ENCODE results near the gene NTM.

Gene NTM

DNA sequence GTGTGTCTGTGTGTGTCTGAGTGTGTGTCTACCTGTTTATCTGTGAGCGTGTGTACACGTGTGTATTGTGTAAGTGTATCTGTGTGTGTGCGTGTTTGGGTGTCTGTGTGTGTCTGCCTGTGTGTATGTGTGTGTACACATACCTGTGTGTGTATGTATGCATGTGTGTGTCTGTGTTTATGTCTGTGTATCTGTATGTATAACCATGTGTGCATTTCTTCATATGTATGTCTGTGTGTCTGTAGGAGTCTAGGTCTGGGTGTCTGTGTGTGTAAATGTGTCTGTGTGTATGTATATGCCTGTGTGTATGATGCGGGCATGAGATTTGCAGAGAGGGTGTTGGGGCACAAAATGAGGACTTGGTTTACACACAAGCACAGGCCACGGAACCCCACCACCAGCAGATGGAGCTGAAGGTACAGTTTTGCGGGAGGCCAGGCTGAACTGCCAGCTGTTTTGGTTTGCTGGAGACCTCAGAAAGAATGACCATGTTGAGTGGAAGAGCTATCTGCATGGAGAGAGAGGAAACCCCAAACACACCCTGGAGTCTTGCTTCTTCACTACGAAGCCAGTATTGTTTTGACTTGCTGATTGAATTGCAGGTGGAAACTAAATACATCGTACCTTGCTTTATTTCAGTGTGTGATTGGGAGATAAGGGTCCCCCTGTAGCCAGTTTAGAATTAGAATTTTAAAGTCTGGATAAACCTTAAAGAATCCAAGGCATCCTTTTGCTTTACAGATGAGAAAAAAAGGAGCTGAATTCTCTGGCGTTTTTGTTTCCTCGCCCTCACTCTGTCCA lies 497.2 kb downstream of the NTM start:
- peak; percentile 87 for DNase-seq (ENCODE audit: low read depth)

DNA sequence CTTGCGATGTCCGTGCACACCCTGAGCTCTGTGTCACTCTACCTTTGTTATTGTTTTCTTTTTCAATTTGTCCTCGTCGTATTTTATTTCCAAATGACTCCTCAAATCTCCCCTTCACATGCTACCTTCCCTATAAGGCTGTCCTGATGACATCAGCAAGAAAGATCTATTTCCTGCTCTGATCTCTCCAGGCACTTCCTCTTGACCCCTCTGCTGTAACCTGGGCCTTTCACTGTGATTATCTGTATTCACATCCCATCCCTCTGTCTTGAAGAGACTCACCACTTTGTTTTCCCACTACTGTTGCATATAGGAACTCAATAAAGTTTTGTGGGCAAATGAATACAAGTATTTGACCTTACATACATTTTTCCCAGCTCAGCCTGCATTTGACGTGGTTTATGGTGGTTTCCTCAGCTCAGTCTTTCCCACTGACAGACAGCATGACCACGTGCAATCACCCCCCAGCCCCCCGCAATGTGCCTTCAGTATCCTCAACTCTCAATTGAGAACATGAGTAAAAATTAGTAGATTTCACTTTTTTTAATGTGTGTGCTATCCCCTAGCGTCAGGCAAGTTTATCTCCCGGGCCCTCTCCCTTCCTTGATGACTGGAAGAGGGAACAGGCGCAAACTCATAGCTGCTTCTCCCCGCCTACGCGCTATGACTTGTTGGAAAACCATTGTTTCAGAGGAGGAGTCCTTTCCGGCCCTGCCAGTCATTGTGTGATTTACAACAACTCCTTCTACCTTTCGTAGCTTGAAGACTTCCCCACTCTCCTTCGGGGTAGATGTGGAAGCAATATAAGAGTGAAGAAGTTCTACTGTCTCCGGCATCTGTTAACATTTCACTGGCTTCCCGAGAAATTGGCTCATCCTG lies 498.5 kb downstream of the NTM start:
- DNase-seq (ENCODE audit: low read depth): no peak

DNA sequence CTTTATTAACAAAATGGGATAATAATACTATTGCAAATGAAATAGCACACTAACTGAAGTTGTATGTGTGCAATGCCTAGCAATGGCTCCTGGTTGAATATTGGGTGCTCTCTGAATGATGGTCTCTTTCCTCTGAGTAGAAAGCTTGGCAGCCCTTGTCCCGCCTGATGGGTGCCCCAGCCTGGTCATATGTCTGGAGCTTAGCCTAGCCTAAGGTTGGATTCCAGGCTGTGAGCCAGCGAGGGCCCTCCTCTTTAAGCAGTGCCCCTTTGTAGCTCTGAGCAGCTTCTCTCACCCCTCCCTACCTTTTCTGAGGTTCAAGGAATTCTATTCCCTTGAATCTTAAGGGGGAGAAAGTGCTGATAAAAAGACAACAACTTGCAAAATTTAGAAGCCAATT lies 499.9 kb downstream of the NTM start:
- no peak for DNase-seq (ENCODE audit: low read depth)

DNA sequence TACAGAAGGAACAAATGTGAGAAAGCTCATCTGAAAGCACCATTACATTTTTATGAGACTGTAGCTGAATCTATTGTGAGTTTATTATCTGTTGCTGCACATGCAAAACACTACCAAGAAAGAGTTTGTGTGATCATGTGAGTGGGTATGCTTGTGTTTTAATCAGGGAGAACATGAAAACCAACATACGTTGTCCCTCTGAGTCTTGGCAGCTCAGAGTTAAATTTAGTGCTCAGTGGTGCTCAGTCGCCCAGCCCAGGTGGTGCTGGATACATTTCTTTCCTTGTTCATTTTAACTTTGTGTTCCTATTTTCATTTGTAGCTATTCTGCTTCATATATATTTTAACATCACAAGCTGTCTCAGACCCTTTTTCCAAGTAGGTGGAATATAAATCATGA lies 500.6 kb downstream of the NTM start:
- no peak for DNase-seq (ENCODE audit: low read depth)

DNA sequence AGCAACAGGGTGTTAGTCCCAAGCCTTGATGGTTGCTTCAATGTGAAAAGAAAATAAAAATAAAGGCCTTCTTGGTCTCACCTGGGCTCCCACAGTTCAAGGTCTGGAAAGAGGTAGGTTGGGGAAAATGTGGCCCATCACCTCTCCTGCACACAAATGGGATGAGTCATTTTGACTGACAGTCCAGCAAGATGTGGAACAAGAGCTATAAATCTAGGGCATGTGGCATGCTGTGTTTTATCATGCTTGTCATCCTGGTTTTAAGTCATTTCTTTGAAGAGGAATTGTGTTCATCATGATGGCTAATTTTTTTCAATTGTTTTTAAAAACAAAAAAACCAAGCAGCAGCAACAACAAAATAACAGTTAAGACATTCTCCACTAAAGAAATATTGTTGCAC lies 503.7 kb downstream of the NTM start:
- no peak for DNase-seq (ENCODE audit: low read depth)

DNA sequence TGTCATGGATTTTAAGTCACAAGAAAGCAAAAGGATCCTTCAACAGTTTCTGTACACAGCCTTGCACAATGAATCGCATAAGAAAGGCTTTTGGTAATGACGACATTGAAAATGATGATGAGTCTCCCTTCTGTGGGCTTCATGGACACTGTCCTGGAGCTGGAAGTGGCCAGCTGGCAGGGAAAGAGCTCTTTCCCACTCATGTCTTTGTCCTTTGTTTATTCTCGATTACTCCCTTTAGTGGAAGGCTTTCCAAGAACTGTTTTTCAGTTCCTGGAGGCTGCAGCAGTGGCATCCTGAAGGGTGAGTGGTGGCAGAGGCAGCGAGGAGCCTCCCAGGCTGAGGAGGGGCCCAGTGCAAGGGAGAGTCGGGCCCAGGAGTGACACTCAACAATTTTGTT lies 505.2 kb downstream of the NTM start:
- no peak for DNase-seq (ENCODE audit: low read depth)

DNA sequence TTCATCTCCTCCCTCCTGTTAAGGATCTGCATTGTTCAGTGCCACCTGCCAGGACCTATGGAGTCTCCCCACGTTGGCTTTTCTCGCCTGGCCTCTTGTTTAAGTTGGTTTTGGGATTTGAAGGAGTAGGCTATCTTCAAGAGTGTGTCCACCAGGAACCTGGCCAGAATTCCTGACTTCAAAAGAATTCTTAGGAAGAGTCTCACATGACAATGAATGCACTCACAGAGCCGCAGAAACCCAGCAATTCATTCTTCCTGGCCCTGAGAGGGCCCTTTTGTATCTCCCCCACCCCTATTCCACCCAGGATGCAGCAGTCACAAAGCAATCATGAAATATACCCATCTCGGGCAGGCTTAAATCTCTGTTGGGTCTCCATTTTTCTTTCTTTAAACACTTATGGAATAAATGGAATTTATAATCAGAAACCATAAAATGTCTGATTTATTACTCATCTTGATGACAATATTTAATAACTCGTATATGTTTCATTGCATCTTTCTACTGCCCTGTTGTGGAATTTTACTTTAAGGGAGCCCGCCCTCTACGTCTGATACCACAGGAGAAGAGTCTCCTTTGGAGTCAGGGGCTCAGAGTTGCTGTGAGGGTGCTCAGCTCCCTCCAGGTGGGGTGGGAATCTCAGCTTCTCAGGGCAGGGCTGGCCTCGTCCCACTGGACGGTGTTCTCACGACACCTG lies 507.0 kb downstream of the NTM start:
- no peak for DNase-seq (ENCODE audit: low read depth)

DNA sequence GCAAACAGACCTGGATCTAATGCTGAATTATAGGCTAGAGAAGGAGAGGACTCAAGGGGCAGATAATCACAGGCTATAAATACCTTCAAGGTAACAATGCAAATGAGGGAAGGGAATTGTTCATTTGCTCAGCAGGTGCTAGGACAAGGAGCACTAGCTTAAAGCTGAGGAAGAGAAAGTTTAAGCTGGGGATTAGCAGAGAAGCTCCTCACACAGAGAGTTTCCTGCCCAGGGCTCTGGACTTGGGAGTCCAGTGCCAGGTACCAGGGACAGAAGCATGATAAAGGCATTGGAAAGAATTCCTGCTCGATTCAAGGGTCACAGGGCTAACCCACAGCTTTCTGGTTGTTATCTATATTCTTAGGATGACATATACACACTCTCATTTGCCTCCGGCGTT lies 509.9 kb downstream of the NTM start:
- no peak for DNase-seq (ENCODE audit: low read depth)

DNA sequence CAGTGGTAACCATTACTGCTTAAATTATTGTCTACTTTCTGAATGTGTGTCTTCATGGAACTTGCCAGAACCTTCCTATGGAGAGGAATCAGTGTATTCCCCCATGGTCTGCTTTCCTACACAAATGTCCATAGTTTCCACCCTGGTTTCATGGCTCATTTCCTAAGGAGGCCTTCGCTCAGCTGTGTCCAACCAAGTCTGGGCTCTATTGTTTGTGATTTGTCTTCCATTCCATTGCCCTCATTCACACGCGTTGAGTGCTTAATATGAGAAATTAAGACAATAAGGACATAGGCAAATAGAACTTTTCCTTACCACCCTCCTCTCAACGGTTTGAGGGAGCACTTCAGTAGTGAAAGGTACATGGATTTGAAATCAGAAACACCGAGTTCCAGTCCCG lies 510.6 kb downstream of the NTM start:
- DNase-seq (ENCODE audit: low read depth): no peak

DNA sequence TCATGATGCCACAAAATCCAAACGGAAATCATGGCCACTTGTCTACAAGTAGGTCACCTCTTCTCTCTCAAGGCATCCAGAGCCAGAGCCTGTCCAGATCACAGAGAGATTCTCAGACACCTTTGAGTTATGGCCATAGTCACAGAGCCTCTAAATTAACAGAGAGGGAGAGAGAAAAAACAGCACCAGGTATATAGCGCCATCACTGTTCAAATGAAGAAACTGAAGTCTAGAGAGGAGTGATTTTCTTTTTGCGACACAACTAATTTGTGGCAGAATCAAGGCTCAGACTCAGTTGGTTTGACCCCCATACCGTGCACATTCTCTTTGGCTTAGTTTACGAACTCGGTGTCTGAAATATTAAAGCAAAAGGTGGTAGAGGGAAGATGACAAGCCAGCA lies 512.9 kb downstream of the NTM start:
- DNase-seq (ENCODE audit: low read depth): no peak

DNA sequence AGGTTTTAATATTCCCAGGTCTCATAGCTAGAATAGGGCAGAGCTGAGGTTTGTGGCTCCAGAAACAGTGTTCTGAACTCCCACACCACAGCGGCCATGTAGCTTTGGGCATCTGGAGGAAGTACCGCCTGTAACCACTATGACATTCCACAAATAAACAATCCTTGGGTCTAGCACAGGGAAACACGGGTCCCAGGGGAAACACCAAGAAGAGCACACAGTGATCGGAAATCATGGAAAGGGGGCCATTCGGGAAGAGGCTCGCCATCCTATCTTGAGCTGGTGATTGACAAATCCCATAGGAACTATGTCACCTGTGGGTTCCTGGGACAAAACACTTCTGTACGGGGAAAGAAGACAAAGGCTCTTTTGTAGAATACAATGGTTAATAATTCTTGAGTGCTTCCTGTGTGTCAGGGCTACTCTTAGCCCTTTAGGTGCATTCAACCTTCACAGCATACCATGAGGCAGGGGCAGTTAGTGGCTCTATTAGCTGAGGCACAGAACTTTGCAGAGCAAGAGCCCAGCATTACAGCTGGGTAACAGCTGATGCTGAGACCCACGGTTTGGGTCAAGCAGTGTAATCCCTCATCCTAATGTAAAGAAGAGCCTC lies 514.2 kb downstream of the NTM start:
- DNase-seq (ENCODE audit: low read depth): peak; percentile 16

DNA sequence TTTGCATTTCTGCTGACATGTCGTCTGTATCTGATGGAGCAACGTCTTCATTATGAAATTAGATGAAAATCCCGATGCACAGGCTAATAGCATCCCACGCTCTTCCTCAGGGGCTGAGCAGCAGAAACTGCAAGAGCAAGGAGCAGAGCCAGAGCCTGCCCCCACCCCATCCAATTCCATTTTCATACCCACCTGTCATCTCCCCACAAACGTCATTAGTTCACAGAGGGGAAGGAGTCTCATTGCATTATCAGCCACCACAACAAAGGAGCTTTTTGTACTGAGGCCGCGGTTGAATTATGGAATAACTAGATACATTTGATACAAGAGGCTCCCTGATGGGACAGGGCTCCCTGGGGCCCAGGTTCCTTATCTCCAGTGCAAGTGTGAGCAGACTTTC lies 515.0 kb downstream of the NTM start:
- no peak for DNase-seq (ENCODE audit: low read depth)

DNA sequence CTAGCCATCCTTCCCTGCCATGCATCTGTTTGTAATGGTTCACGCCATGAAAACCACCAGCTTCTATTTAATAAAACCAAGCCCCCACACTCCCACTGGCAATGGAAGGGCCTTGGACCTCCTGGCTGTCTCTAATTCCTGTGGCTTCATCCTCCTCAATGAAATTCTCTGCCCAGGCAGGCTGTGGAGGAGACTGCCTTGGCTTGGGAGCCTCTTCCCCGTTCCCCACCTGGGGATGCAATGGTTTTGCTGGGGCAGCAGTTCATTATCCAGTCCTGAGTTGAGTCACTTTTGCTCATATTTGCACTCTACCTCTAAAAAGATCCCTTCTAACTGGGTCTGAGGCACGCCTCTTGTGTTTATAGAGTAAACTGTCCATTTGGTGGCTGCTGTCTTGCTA lies 515.8 kb downstream of the NTM start:
- DNase-seq (ENCODE audit: low read depth): no peak

DNA sequence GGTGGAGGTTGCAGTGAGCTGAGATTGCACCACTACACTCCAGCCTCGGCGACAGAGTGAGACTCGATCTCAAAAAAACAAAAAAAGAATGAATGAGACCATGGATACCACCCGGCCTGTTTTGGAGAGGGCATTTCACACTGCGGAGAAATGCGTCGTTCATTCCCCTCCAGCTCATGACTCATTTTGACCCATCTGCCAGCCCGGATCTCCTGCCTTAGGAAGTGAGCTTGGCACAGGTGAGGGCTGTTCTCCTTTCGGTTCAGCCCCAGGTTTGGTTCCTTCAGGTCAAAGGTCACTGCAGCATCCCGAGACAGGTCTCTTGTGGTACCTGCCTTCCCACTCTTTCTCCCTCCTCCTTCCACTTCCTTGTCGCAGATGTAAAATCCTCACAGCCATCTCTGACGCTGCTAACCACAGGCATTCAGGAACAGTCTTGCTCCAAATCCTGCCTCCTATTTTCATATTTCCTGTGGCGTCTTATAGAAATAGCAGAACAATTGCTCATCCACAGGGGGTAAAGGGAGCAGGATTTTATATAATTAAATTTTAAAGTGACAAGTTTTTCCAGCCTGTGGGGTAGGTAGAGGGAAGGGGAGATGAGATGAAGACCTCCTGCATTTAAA lies 517.9 kb downstream of the NTM start:
- peak; percentile 93 for DNase-seq (ENCODE audit: low read depth)

DNA sequence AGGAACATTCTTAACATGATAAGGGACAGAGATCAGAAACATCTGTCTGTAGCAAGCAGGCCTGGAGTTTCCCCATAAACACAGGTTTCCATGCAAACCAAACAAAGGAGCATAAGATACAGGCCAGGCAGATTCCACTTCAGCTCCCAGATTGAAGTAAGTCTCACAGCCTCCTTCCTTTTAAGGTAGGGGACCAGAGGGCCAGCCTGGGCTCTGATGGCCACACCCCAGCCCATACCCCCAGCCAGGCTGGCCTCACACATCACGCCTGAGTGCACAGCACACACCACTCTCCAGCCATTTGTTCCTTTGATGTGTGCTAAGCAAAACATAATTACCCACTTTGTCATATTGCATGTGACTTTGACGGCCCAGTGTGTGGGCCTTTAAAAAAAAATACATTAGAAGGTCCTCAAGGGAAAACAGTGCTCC lies 518.7 kb downstream of the NTM start:
- peak; percentile 57 for DNase-seq (ENCODE audit: low read depth)

DNA sequence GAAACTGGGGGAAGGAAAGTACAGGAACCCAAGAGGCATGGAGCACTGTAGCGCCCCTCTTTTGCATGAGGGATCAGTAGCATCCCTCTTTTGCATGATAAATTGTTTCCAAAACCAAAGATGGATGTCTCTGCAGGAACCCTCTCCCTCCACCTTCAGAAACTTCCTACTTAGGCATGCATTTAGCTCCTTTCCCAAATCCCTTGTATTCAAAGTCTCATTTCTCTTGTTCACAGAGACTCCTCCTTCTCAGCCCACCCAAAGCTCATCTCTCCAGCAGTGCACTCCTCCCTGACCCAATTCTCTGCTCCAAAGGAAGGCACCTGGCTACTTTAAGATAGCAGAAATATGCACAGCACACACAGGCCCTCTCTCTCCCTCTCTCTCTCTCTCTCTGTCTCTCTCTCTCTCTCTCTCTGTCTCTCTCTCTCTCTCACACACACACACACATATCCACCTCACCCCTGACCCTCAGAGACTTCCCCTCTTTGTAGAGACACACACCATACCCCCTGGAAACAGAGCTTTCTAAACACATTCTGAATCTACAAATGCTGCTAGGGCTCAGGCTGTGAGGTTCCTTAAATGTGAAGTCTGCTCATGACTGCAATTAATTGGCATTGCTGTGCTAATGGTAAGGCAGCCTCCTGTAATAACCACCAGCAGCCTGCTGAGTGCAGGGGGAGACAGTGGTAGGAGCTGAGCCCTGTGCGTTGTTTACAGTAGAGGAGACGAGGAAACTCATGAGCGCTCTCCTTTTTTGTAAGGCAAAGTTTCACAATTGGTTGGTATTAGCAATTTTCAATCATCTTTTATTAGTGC lies 519.6 kb downstream of the NTM start:
- DNase-seq (ENCODE audit: low read depth): peak; percentile 18

DNA sequence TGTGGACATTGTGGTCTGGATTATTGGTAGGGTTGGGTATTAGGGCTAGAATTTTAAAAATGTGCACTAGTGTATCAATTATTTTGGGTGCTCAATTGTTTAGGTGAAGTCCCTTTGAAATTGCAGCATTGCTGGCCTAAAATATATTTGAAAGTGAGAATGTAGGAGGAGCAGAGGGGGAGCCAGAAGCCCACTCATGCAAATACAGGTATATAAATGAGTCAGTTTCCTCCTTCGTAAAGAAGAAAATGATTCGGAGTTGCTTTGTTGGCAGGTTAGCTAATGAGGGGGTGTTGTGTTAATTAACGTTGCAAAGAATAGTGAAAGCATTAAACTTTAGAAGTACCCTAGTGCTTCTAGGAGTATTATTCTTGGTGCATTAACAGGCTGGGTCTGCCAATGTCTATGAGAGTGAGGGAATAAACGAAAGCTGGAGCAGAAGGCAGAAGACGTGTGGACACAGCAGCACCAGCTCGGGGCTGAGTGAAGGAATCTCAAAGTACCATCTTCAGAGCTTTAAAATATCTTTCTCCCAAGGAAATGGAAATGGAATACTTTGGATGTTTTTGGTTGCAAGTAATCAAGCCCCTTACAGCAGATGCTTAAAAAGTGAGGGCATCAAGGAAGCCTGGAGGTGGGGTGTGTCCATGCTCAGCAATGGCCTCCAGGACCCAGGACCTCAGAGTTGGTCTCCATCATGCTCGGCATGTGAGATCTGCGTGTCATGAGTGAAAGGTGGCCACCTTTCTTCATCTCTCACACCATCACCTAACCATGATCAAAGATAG lies 522.9 kb downstream of the NTM start:
- no peak for DNase-seq (ENCODE audit: low read depth)

DNA sequence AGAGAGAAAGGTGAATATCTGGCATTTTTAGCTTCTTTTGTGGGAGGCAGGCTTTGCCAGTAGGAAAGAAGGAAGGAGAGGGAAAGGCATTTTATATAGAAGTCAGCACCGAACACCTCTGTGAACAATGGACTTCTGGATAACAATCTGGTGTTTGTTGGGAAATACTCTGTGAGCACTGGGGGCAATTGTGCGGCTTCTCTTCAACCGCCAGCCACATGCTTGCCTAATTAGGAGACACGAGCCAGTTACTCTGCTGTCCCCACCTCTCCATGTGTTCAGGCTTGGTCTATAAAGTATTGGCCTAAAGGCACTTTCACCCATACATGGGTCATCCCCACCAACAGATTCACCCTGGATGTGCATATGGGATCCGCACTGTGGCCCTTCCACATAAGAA lies 523.6 kb downstream of the NTM start:
- no peak for DNase-seq (ENCODE audit: low read depth)

DNA sequence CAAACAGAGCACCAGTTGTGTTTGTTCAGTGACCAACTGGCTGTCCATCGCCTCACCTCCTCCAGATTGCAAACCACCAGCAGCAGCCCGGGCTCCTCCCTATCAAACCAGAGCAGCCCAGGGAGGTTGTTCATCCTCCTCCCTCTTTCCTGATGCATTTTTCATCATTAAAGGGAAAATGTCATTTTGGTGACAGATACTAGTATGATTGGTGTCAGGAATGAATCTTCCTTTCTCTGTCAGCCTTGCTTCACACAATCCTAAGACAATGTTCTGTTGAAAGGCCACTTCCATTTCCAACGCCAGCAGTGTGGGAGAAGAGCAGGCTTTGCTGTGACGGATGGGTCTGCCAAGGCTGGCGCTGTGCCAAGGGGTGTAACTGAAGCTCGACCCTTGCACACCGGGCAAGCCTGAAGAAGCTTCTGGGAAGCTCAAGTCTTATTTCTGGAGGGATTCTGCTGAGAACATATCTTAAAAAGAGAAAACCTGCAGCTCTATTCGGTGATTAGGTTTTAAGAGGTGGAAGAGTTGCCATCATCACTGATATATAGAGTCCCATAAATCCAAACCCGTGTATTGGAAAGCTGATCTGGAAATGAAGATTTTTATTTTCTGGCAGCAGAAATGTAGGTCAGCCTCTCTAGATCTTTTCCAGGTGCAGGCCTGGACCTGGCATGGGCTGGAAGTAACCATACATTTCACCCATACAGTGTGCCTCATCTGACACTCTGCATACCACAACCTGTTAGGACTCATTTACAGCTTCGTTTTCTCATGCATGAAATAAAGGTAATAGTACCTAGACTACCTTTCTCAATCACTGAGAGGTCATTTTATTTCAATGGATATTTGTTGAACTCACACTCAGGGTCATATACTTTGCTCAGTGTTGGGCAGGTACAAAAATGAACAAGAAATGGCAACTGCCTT lies 524.5 kb downstream of the NTM start:
- no peak for DNase-seq (ENCODE audit: low read depth)

All from ELR (cell line).